GM23338 (cell line): Measurements from ENCODE around the gene LPAR1. TPM values are rescaled to one million over a fixed set of nuclear protein-coding genes. Genes with fewer than 3 reads are reported as not detected.

Source experiments
- ATAC-seq: fragments of 200-7000 bp; cut with Tn5 transposase; 3 replicates; pipeline ENCODE4 v1.9.1; 2020
- DNase-seq: peaks from one replicate; pipeline ENCODE4 v3.0.0-alpha.2; 2015; ENCODE audit warnings: low spot score
- H2AFZ ChIP-seq: fragments of 200-600 bp; sonication (generic); 2 replicates; pipeline ENCODE4 v1.8.0; 2016; ENCODE audit warnings: antibody characterized with exemption, mild to moderate bottlenecking, moderate library complexity
- H3F3A ChIP-seq: fragments of 200-600 bp; sonication (generic); replicated peaks from 2 replicates; pipeline ENCODE4 v1.8.0; 2017; ENCODE audit warnings: antibody characterized with exemption, mixed run types, low read depth
- H3K27ac ChIP-seq: fragments of 200-600 bp; sonication (generic); 2 replicates; pipeline ENCODE4 v1.6.1; 2016; ENCODE audit warnings: low read depth
- H3K27me3 ChIP-seq: fragments of 200-600 bp; sonication (generic); 2 replicates; pipeline ENCODE4 v1.8.0; 2016; ENCODE audit warnings: mild to moderate bottlenecking, mixed run types, moderate library complexity; ENCODE audit not compliant: insufficient read depth
- H3K36me3 ChIP-seq: fragments of 200-600 bp; sonication (generic); 2 replicates; pipeline ENCODE4 v1.8.0; 2016; ENCODE audit warnings: mild to moderate bottlenecking; ENCODE audit not compliant: insufficient read depth
- H3K4me1 ChIP-seq: fragments of 200-600 bp; sonication (generic); 2 replicates; pipeline ENCODE4 v1.8.0; 2016; ENCODE audit warnings: mild to moderate bottlenecking, moderate library complexity; ENCODE audit not compliant: insufficient read depth
- H3K4me2 ChIP-seq: fragments of 200-600 bp; sonication (generic); 2 replicates; pipeline ENCODE4 v1.7.1; 2017; ENCODE audit warnings: mixed run types
- H3K4me3 ChIP-seq: fragments of 200-600 bp; sonication (generic); 2 replicates; pipeline ENCODE4 v1.6.1; 2016; ENCODE audit warnings: mixed run types
- H3K79me2 ChIP-seq: fragments of 200-600 bp; sonication (generic); replicated peaks from 2 replicates; pipeline ENCODE4 v1.8.0; 2017; ENCODE audit warnings: mild to moderate bottlenecking; ENCODE audit not compliant: insufficient read depth
- H3K9me2 ChIP-seq: fragments of 200-600 bp; sonication (generic); 2 replicates; pipeline ENCODE4 v1.8.0; 2017; ENCODE audit not compliant: insufficient read depth
- H4K20me1 ChIP-seq: fragments of 200-600 bp; sonication (generic); replicated peaks from 2 replicates; pipeline ENCODE4 v1.8.0; 2017; ENCODE audit warnings: mild to moderate bottlenecking; ENCODE audit not compliant: insufficient read depth
- H3K27ac Mint-ChIP-seq: 2 replicates; pipeline ENCODE4 v1.8.0; 2020; ENCODE audit warnings: inconsistent platforms, mild to moderate bottlenecking, moderate library complexity, mixed read lengths
- H3K27me3 Mint-ChIP-seq: 3 replicates; pipeline ENCODE4 v1.8.0; 2022; ENCODE audit warnings: low read depth, mild to moderate bottlenecking, moderate library complexity, mixed read lengths, inconsistent platforms; ENCODE audit not compliant: insufficient read depth, poor library complexity
- H3K36me3 Mint-ChIP-seq: 3 replicates; pipeline ENCODE4 v1.8.0; 2021; ENCODE audit warnings: low read depth, mild to moderate bottlenecking, inconsistent platforms, moderate library complexity, mixed read lengths
- H3K4me1 Mint-ChIP-seq: 3 replicates; pipeline ENCODE4 v1.8.0; 2020; ENCODE audit warnings: mild to moderate bottlenecking, inconsistent platforms, mixed read lengths
- H3K4me3 Mint-ChIP-seq: 3 replicates; pipeline ENCODE4 v1.8.0; 2021; ENCODE audit warnings: moderate library complexity, mild to moderate bottlenecking, inconsistent platforms, mixed read lengths
- H3K9me3 Mint-ChIP-seq: 3 replicates; pipeline ENCODE4 v1.8.0; 2020; ENCODE audit warnings: moderate library complexity, mild to moderate bottlenecking, inconsistent platforms, mixed read lengths
- CREB1 ChIP-seq: fragments of 250-450 bp; sonication (Bioruptor Pico); IDR thresholded peaks from 2 replicates; pipeline ENCODE4 v1.5.0; 2020; ENCODE audit warnings: low read depth, mild to moderate bottlenecking, moderate library complexity
- CTCF ChIP-seq, 2 experiments: fragments of 200-600 bp in 1 of 2; sonication (generic) in 1 of 2; conservative IDR thresholded peaks; 2 replicates each; pipeline versions ENCODE4 v1.5.1 to v1.6.1; 2016 to 2017; ENCODE audit warnings: antibody characterized with exemption in 2 of 2, low read depth in 2 of 2, mild to moderate bottlenecking in 2 of 2, moderate library complexity in 1 of 2
- ETS1 ChIP-seq: IDR thresholded peaks from 2 replicates; pipeline ENCODE4 v1.6.1; 2016; ENCODE audit warnings: antibody characterized with exemption
- EZH2 ChIP-seq: fragments of 200-600 bp; sonication (generic); IDR thresholded peaks from one replicate; pipeline ENCODE4 v1.8.0; 2017; ENCODE audit warnings: antibody characterized with exemption, mild to moderate bottlenecking, low read depth; ENCODE audit not compliant: unreplicated experiment
- EZH2phosphoT487 ChIP-seq: fragments of 200-600 bp; sonication (generic); IDR thresholded peaks from one replicate; pipeline ENCODE4 v1.8.1; 2018; ENCODE audit warnings: antibody characterized with exemption; ENCODE audit not compliant: unreplicated experiment
- JUNB ChIP-seq: IDR thresholded peaks from one replicate; pipeline ENCODE4 v1.6.1; 2016; ENCODE audit warnings: antibody characterized with exemption; ENCODE audit not compliant: unreplicated experiment
- NANOG ChIP-seq: IDR thresholded peaks from 2 replicates; pipeline ENCODE4 v1.6.1; 2016; ENCODE audit warnings: antibody characterized with exemption, borderline replicate concordance
- POLR2AphosphoS5 ChIP-seq: IDR thresholded peaks from 2 replicates; pipeline ENCODE4 v1.6.1; 2016; ENCODE audit warnings: antibody characterized with exemption, low read depth
- REST ChIP-seq: IDR thresholded peaks from one replicate; pipeline ENCODE4 v1.6.1; 2018; ENCODE audit warnings: antibody characterized with exemption; ENCODE audit not compliant: unreplicated experiment
- STAT1 ChIP-seq: IDR thresholded peaks from one replicate; pipeline ENCODE4 v1.6.1; 2016; ENCODE audit warnings: antibody characterized with exemption; ENCODE audit not compliant: unreplicated experiment
- ZNF114 ChIP-seq: fragments of 250-450 bp; sonication (Bioruptor Pico); IDR thresholded peaks from 2 replicates; pipeline ENCODE4 v1.5.0; 2020; ENCODE audit warnings: mild to moderate bottlenecking, moderate library complexity
- ZNF331 ChIP-seq: fragments of 250-450 bp; sonication (Bioruptor Pico); IDR thresholded peaks from 2 replicates; pipeline ENCODE4 v1.5.0; 2020; ENCODE audit warnings: low read depth, mild to moderate bottlenecking, moderate library complexity
- ZNF462 ChIP-seq: fragments of 250-450 bp; sonication (Bioruptor Pico); IDR thresholded peaks from 2 replicates; pipeline ENCODE4 v1.5.0; 2020; ENCODE audit warnings: mild to moderate bottlenecking, moderate library complexity
- polyA plus RNA-seq: library from polyadenylated mRNA; unstranded; fragments of >200 nt; fragmentation: Nextera tagmentation; extraction: Ambion mirVana; gene quantifications from 2 replicates; pipeline ENCODE4 v1.2.1, GENCODE V29; 2016
- total RNA-seq: library from RNA; depleted of rRNA; stranded (reverse); fragments of >200 nt; shearing (Covaris generic); gene quantifications from 2 replicates; pipeline ENCODE4 v1.2.3, GENCODE V29; 2014

The LPAR1 gene
- total and polyA plus RNA-seq, 2 experiments from 2014 or later = 1.0 to 3.8 TPM

GRCh38 chr9:111050819-111051218, 12.5 kb upstream of the LPAR1 start:
- no peak overlapping the region for H3K4me3 Mint-ChIP-seq
- Histone ChIP-seq H3K4me2 (no peak overlapping the region), H3K27ac (no peak overlapping the region), H3K27me3 (no peaks in the 10 kb centered on the region), H3K36me3 (no peaks in the 10 kb centered on the region), H3K79me2 (no peaks in the 10 kb centered on the region), H3K9me2 (0 out of 2 replicates have a peak, but pooled peaks cover 6% of the 10 kb centered on the region), H3F3A (no peaks in the 10 kb centered on the region), H3K4me1 (no peaks in the 10 kb centered on the region), H4K20me1 (no peaks in the 10 kb centered on the region), H3K4me3 (no peak overlapping the region), H2AFZ (no peak overlapping the region)
- no peaks in the 10 kb centered on the region for H3K4me1 Mint-ChIP-seq
- peaks cover 4% of the 10 kb centered on the region; the same call in 1 of the 3 replicates for H3K9me3 Mint-ChIP-seq
- H3K27me3 Mint-ChIP-seq = no peaks in the 10 kb centered on the region
- no peaks in the 10 kb centered on the region for H3K36me3 Mint-ChIP-seq
- TF ChIP-seq CREB1 (CRISPR knock-in tag) (no peak), JUNB (no peak), EZH2phosphoT487 (no peak), CTCF (conservative IDR thresholded peaks at IDR 0.05; ENCODE audit: low read depth in 2 of 2) (no peak), REST (no peak), STAT1 (no peak), EZH2 (no peak), NANOG (no peak), POLR2AphosphoS5 (no peak), ZNF331 (no peak), ETS1 (no peak), ZNF462 (CRISPR knock-in tag) (no peak), ZNF114 (CRISPR knock-in tag) (no peak)
- ATAC-seq (no peak), DNase-seq (no peak)
- H3K27ac Mint-ChIP-seq = no peak overlapping the region
